AG08396 (cell line): ENCODE data around the gene ARHGEF16.

Source experiments
- DNase-seq: peaks from one replicate; pipeline ENCODE4 v3.0.0; 2012; ENCODE audit warnings: low spot score, mixed read lengths

ARHGEF16 gene

GRCh38 chr1:3468236-3469103 lies 14.0 kb downstream of the ARHGEF16 start:
- no peak for DNase-seq

DNA sequence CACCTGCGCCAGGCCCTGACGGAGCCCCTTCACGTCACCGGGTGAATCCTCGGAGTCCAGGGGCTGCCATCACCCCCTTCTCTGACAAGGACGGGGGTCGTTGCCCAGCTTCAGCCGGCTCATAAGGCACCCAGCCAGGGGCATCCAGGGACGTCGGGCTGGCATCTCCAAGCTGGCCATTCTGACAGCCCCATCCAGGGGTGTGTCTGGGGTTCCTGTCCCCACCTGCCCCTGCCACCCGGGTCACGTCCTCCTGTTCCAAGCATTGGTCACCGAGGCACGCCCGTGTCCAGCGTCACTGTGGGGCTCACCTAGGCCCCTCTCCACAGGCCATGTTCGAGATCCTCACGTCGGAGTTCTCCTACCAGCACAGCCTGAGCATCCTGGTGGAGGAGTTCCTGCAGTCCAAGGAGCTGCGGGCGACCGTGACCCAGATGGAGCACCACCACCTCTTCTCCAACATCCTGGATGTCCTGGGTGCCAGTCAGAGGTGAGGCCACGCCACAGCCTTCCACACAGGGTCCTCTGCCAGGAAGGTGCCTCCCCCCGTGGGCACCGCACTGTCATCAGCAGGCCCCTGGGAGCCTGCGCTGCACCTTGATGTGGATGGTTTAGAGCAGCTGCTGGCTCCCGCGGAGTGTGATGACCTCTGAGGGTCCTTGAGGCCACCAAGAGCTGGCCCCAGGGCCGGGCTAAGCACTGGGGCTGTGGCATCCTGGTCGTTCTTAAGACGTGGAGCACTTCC lies 14.8 kb downstream of the ARHGEF16 start:
- no peak for DNase-seq

DNA sequence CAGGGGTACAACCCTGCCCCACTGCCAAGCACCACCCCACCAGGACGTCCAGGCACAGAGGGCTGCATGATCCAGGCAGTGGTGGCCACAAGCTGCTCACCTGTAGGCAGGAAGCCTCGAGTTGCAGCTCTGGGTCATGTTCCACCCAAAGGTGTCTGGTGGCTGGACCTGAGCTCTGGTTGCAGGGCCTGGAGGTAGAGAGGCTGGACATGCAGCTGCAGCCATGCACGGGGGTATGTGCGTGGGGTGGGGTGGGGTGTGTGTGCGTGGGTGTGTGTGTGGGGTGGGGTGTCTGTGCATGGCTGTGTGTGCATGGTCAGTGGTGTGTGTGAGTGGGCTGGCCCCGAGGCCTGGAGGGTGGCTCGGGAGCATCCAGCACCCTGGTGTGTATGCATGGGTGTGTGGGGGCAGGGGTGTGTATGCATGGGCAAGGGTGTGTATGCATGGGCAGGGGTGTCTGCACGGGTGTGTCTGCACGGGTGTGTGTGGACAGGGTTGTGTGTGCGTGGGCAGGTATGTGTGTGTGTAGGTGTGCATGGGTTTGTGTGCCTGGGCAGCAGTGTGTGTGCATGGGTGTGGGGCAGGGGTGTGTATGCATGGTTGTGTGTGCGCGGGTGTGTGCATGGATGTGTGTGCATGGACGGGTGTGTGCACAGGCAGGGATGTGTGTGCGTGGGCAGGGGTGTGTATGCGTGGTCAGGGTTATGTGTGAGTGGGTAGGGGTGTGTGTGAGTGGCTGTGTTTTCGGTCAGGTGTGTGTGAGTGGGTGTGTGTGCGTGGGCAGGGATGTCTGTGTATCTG lies 15.6 kb downstream of the ARHGEF16 start:
- no peak for DNase-seq

DNA sequence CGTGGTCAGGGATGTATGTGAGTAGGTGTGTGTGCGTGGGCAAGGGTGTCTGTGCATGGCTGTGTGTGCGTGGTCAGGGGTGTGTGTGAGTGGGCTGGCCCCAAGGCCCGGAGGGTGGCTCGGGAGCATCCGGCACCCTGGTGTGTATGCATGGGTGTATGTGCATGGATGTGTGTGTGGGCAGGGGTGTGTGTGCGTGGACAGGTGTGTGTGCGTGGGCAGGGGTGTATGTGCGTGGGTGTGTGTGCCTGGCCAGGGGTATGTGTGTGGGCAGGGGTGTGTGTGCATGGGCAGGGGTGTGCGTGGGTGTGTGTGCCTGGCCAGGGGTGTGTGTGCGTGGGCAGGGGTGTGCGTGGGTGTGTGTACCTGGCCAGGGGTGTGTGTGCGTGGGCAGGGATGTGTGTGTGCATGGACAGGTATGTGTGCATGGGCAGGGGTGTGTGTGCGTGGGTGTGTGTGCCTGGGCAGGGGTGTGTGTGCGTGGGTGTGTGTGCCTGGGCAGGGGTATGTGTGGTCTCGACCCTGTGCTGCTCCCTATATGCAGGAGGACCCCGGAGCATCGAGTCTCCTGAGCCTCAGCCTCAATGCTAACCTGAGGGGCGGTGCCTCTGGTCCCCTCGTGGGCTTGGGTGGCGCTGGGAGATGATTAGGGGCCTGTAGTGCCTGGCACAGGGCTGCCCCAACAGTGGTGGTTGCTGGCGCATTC lies 16.3 kb downstream of the ARHGEF16 start:
- DNase-seq, result no peak

- peak; percentile 72 for DNase-seq
These were observed 17.1 kb downstream of the ARHGEF16 start for GRCh38 chr1:3471356-3472087.

- no peak for DNase-seq
These were observed 17.8 kb downstream of the ARHGEF16 start for GRCh38 chr1:3472088-3472850.

DNA sequence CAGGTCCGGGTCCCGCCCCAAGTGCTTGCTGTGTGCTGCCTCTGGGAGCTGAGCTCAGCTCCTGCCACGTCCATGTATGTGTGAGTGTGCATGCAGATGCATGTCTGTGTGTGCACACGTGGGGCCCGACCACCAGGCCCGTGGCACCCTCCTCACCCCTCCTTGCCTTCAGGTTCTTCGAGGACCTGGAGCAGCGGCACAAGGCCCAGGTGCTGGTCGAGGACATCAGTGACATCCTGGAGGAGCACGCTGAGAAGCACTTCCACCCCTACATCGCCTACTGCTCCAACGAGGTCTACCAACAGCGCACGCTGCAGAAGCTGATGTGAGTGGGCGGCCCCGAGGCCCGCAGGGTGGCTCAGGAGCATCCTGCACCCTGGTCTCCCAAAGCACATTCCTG lies 18.4 kb downstream of the ARHGEF16 start:
- no peak for DNase-seq

DNA sequence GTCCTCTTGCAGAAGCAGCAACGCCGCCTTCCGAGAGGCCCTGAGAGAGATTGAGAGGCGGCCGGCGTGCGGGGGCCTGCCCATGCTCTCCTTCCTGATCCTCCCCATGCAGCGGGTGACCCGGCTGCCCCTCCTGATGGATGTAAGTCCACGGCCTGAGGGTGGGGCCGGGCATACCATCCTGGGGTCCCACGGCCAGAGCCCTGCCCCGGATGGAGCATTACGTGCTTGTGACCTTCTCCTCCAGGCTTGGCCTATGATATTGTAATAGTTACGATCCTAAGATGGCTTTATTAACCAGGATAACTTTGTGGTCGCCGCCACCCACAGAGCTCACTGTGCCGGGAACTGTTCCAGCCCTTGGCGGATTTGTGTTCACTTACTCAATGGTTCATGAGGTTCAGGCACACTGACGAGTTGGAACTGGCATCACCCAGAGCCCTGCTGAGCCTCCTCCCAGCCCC lies 18.9 kb downstream of the ARHGEF16 start:
- DNase-seq, result peak; percentile 83

GRCh38 chr1:3474016-3474415 lies 19.6 kb downstream of the ARHGEF16 start:
- DNase-seq, result no peak

- no peak for DNase-seq
These were observed 20.0 kb downstream of the ARHGEF16 start for GRCh38 chr1:3474421-3474820.

DNA sequence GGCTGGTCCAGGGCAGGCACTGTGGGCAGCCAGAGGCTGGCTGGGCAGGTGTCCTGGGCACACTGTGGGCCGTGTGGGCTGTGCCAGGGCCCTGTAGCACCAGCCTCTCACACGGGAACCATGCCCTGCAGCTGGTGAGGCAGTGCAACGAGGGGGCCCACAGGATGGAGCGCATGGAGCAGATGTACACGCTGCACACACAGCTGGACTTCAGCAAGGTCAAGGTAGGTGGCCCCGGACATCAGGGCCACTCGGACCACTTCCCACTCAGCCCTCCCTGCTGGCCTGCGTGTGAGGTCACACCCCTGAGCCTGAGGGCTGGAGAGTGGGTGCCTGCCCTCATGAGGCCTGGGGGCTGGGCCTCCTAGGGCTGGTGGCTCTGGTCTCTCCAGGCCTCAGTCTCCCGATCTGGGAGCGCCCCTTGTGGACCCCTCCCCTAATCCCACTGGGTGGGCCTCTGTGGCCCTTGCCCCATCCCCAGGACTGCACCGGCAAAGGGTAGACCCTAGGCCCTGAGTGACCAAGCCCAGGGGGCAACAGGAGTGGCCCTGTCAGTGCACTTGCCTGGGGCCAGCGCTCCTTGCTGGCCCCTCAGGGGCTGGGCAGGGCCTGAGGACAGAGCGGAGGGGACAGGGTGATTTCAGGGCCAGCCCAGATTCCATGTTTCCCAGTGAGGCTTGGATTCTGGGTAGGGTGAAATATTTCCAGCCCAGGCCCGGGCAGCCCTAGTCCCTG lies 21.5 kb downstream of the ARHGEF16 start:
- DNase-seq, result no peak

DNA sequence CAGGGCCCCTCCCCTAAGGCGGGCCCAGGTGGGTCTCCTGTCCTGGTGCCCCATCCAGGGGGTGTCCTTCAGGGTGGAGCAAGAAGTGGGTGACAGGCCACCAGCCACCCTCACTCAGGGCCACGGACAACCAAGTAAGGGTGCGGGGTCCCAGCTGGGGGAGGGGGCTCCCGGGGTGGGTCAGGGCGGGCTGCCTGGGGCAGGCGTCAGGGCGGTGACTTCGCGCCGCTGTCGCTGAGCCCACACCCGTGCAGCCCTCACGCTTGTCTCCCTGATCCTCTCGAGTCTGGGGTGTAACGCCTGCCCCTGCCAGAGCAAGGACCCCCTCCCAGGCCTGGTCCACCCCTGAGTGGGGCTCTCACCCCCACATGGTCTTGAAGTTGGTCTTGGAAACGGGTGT lies 22.2 kb downstream of the ARHGEF16 start:
- no peak for DNase-seq

DNA sequence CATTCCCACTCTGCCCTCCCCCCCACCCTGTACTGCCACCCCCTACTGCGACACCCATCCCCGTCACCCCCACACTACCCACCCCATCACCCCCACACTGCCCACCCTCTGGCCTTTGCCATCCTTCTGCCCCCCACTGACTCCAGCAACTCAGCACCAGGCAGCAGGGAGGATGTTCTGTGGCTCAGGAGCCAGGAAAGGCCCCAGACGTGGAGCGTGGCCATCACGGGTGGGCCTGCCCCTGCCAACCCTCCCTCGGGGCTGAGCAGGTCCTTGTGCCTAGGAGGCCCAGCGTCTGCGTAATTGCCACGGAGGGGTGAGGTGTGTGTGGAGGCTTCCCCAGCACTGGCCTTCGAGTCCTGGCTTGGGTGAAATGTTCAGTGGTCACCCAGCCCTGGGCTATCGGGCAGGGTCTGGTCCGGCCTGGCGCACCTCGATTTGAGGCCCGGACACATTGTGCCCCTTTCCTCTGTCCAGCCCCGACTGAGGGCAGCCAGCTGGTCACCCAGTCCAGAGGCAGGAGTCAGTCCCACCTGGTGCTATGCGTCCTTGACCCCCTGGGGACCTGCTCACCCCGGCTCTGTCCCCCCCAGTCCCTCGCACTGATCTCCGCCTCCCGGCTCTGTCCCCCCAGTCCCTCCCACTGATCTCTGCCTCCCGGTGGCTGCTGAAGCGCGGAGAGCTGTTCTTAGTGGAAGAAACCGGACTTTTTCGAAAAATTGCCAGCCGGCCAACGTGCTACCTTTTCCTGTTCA lies 23.0 kb downstream of the ARHGEF16 start:
- DNase-seq, result peak; percentile 62

- no peak for DNase-seq
These were observed 23.7 kb downstream of the ARHGEF16 start for GRCh38 chr1:3478187-3478586.

- DNase-seq, result no peak
These were observed 25.3 kb downstream of the ARHGEF16 start for GRCh38 chr1:3479511-3480368.

DNA sequence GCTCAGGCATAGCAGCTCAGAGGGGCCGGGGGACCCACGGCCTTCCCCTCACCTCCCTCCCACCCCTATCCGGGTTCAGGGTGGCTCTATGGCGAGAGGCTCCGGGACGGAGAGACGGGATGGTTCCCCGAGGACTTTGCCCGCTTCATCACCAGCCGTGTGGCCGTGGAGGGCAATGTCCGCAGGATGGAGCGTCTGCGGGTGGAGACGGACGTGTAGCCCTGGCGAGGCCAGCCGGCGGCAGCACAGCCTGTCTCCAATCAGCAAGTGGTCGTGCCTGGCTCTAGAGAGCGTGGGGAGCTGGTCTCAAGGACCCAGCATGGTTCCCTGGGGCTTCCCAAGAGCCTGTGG lies 25.9 kb downstream of the ARHGEF16 start:
- no peak for DNase-seq

- DNase-seq, result no peak
These were observed 26.6 kb downstream of the ARHGEF16 start for GRCh38 chr1:3481046-3481445.

DNA sequence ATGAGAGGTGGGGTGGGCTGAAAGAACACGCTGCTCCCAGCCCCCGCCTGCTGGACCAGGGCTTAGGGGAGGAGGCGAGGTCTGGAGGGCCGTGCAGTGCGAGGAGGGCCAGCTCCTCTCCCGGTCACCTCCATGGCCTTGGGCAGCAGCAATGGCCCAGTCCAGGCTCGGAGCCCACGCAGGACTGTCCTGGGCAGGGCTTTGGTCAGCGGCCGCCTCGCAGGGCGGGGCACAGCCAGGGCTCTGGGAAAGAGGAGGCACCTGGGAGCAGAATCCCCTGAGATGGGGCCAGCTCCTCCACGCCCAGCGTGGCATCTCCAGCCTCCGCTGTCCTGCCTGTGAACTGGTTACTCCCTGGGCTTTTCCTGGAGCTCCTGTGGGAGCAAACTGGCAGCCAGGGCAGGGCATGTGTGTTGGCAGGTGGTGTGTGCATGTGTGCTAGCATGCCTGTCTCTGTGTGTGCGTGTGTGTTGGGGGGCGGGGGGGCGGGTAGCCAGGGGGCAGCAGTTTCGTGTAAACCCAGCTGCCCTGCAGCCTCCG lies 27.4 kb downstream of the ARHGEF16 start:
- DNase-seq, result no peak
